Vagina (tissue), 2 donors: Measurements from ENCODE around the gene ARFGAP3. TPM values are rescaled to one million over a fixed set of nuclear protein-coding genes. Genes with fewer than 3 reads are reported as not detected.

Experiments used
- DNase-seq, 2 donors: peaks; one replicate each; pipeline ENCODE4 v3.0.0-alpha.2; 2017; ENCODE audit errors: extremely low spot score in 2 of 2
- H3K27ac ChIP-seq: fragments of 200-600 bp; sonication (generic); one replicate; pipeline ENCODE4 v1.5.1; 2019
- H3K27me3 ChIP-seq: fragments of 200-600 bp; sonication (generic); one replicate; pipeline ENCODE4 v1.5.1; 2019
- H3K36me3 ChIP-seq, 2 donors: fragments of 200-600 bp; sonication (generic); one replicate each; pipeline ENCODE4 v1.5.1; 2017 to 2019
- H3K4me1 ChIP-seq: fragments of 200-600 bp; sonication (generic); one replicate; pipeline ENCODE4 v1.5.1; 2019
- H3K4me3 ChIP-seq, 2 donors: fragments of 200-600 bp; sonication (generic); 1 replicate in 1 of 2; 2 replicates in 1 of 2; pipeline ENCODE4 v1.5.1; 2016 to 2019
- H3K9me3 ChIP-seq: fragments of 200-600 bp; sonication (generic); one replicate; pipeline ENCODE4 v1.5.1; 2019
- POLR2A ChIP-seq, 2 donors: fragments of 450-650 bp; IDR thresholded peaks; one replicate each; pipeline ENCODE4 v1.6.1; 2017; ENCODE audit warnings: antibody characterized with exemption in 2 of 2, mild to moderate bottlenecking in 2 of 2, moderate library complexity in 2 of 2
- POLR2AphosphoS5 ChIP-seq, 2 donors: sonication (generic); formaldehyde crosslinking; IDR thresholded peaks; one replicate each; pipeline ENCODE4 v1.9.0; 2017; ENCODE audit warnings: antibody characterized with exemption in 2 of 2, mild to moderate bottlenecking in 2 of 2, low read depth in 1 of 2; ENCODE audit not compliant: insufficient read depth in 1 of 2
- intact Hi-C: fragments of 100-400 bp; cut with DNase I; formaldehyde crosslinking; loops from one replicate; pipeline ENCODE4 v1.15.1; 2023
- total RNA-seq: library from RNA; depleted of rRNA; stranded (reverse); fragments of >200 nt; gene quantifications from one replicate; pipeline ENCODE4 v1.2.3, GENCODE V29; 2016
- TF ChIP-seq, protein P1 (sequence below), 3 experiments: fragments of 450-650 bp in 2 of 3; fragments of 200-600 bp in 1 of 3; sonication (generic) in 1 of 3; IDR thresholded peaks; one replicate each; pipeline ENCODE4 v1.5.1; 2017 to 2019; ENCODE audit warnings: antibody characterized with exemption in 3 of 3, mild to moderate bottlenecking in 2 of 3, moderate library complexity in 2 of 3

The ARFGAP3 gene
- total RNA-seq, 1 donor from 2014 or later: 28.0 TPM

DNA sequence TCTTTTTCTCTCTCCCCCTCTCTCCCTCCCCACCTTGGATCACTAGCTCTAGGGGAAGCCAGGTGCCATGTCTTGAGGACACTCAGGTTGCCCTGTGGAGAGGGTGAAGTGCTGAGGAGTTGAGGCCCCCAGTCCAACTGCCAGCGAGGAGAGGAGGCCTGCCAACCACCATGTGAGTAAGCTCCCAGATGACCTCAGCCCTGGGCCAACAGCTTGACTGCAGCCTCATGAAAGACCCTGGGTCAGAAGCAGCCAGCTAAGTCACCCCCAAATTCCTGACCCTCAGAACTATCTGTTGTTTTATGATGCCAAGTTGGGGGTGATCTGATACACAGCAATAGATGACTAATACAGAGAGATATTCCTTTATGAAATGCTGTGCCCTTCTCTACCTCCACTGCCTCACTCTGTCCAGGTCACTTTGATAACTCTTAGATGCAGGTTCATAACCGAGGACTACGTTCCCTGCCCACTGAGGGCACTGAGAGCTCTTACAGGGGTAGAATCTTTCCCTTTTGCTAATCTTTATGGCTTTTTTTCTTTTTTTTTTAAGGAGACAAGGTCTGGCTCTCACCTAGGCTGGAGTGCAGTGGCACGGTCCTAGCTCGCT, 8.0 kb downstream of the ARFGAP3 start:
- Histone ChIP-seq H3K27ac (no peak overlapping the region), H3K4me3 (no peak overlapping the region), H3K9me3 (no peaks in the 10 kb centered on the region), H3K36me3 (peaks cover 0 to 19% of the 10 kb centered on the region in 2 donors), H3K4me1 (peaks cover 22% of the 10 kb centered on the region), H3K27me3 (no peaks in the 10 kb centered on the region)
- no peak for DNase-seq
- TF ChIP-seq, protein P1, sequence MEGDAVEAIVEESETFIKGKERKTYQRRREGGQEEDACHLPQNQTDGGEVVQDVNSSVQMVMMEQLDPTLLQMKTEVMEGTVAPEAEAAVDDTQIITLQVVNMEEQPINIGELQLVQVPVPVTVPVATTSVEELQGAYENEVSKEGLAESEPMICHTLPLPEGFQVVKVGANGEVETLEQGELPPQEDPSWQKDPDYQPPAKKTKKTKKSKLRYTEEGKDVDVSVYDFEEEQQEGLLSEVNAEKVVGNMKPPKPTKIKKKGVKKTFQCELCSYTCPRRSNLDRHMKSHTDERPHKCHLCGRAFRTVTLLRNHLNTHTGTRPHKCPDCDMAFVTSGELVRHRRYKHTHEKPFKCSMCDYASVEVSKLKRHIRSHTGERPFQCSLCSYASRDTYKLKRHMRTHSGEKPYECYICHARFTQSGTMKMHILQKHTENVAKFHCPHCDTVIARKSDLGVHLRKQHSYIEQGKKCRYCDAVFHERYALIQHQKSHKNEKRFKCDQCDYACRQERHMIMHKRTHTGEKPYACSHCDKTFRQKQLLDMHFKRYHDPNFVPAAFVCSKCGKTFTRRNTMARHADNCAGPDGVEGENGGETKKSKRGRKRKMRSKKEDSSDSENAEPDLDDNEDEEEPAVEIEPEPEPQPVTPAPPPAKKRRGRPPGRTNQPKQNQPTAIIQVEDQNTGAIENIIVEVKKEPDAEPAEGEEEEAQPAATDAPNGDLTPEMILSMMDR (IDR thresholded peaks at IDR 0.05): no peak
- TF ChIP-seq POLR2A (IDR thresholded peaks at IDR 0.05) (no peak), POLR2AphosphoS5 (IDR thresholded peaks at IDR 0.05; ENCODE audit: insufficient read depth in 1 of 2, low read depth in 1 of 2) (no peak)
- intact Hi-C loops: no loop called here

DNA sequence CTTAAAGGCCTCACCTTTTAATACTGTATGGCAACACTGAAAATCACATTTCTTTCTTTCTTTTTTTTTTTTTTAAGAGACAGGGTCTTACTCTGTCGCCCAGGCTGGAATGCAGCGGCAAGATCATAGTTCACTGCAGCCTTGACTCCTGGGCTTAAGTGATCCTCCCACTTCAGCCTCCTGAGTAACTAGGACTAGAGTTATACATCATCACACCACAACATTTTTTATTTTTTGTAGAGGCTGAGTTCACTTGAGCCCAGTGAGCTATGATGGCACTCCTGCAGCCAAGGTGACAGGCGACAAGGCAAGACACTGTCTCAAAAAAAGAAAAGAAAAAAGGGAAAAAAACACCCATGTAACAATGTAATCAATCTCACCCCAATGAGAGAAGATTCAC, 10.0 kb downstream of the ARFGAP3 start:
- intact Hi-C loops: no loop called here
- Histone ChIP-seq H3K4me1 (peaks cover 24% of the 10 kb centered on the region), H3K36me3 (peaks cover 0 to 19% of the 10 kb centered on the region in 2 donors), H3K27ac (no peak overlapping the region), H3K4me3 (no peak overlapping the region), H3K9me3 (no peaks in the 10 kb centered on the region), H3K27me3 (no peaks in the 10 kb centered on the region)
- no peak for DNase-seq
- TF ChIP-seq, protein P1 (IDR thresholded peaks at IDR 0.05): no peak
- TF ChIP-seq POLR2AphosphoS5 (IDR thresholded peaks at IDR 0.05; ENCODE audit: insufficient read depth in 1 of 2, low read depth in 1 of 2) (no peak), POLR2A (IDR thresholded peaks at IDR 0.05) (no peak)

DNA sequence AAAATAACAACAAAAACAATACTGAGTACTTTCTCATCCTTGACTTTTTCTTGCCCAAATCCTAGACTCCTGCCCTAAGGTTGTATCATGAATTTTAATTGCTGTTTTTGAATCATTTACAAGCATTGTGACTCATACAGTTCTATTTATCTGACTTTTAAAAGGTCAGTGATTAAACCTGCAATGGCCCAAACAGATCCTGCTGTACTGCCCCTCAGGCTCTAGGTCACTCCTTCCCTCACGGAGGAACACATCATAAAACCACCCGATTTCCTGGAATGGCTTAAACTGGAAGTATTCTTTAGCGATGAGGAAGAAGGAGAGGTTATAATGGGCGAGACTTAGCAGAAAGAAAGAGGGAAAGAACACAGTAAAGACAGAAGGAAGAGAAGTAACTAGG, 12.3 kb downstream of the ARFGAP3 start:
- intact Hi-C loops: no loop called here

DNA sequence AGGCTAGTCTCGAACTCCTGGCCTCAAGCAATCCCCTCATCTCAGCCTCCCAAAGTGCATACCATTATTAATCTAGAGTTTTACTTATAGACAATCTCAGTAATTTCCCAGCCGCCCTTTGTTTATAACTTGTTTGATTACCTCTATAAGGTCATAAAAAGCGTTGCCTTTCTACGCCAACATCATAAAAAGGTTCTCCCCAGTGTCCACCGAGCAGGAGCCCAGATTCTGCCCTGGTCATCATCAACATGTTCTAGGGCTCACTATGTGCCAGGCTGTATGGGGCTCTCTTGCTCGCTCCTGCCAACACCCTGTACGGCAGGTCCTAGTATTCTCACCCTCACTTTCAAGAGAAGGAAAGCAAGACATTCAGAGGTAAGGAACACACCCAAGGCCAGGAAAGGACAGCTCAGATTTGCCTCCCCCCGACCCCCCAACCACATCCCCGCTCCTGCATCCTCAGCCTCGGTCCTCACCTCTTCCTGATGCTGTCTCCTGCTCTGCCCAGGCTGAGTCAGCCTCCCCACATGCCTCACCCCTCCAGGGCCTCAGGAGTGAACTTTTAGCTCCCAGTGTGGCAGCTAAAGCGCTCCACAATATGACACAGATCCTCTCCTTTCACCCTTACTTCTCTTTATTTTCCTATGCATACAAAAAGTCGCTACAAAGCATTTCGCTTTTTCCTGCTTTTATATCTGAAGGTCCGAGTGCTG, 14.3 kb downstream of the ARFGAP3 start:
- DNase-seq: no peak
- Histone ChIP-seq H3K9me3 (no peaks in the 10 kb centered on the region), H3K36me3 (peaks cover 0 to 32% of the 10 kb centered on the region in 2 donors), H3K4me3 (no peak overlapping the region), H3K4me1 (peaks cover 14% of the 10 kb centered on the region), H3K27me3 (no peaks in the 10 kb centered on the region), H3K27ac (no peak overlapping the region)
- TF ChIP-seq POLR2AphosphoS5 (IDR thresholded peaks at IDR 0.05; ENCODE audit: insufficient read depth in 1 of 2, low read depth in 1 of 2) (no peak), POLR2A (IDR thresholded peaks at IDR 0.05) (no peak)
- TF ChIP-seq, protein P1 (IDR thresholded peaks at IDR 0.05): no peak
- intact Hi-C loops: no loop called here

More for the DNA sequence above, 12.3 kb downstream of the ARFGAP3 start:
- Histone ChIP-seq H3K27me3 (no peaks in the 10 kb centered on the region), H3K4me1 (peaks cover 24% of the 10 kb centered on the region), H3K4me3 (no peak overlapping the region), H3K9me3 (no peaks in the 10 kb centered on the region), H3K27ac (no peak overlapping the region), H3K36me3 (peaks cover 0 to 32% of the 10 kb centered on the region in 2 donors)
- no peak for TF ChIP-seq POLR2A (IDR thresholded peaks at IDR 0.05)
- TF ChIP-seq, protein P1 (IDR thresholded peaks at IDR 0.05): no peak
- TF ChIP-seq POLR2AphosphoS5 (IDR thresholded peaks at IDR 0.05; ENCODE audit: insufficient read depth in 1 of 2, low read depth in 1 of 2): no peak
- DNase-seq: no peak

DNA sequence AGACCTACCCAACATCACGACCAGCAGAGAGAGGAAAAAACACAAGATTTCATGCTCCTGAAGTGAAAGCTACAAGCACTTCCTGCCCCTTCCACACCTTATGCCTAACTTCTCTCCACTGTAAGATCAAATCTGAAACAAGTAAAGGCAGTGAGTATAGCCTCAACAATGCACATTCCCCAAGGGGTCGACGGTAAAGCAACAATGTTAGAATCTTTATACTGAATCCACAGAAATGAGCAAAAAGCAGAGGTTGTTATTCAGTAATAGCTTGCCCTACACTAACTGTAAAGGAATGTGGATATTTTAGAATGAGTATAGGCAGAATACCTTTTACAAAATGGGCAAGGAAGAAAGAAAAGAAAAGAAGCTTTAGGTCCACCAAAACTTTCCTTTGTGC, 15.6 kb downstream of the ARFGAP3 start:
- TF ChIP-seq, protein P1 (IDR thresholded peaks at IDR 0.05): no peak
- H3K36me3 ChIP-seq: peaks cover 0 to 29% of the 10 kb centered on the region in 2 donors
- H3K4me3 ChIP-seq: no peak overlapping the region
- H3K27ac ChIP-seq: no peak overlapping the region
- no peak for DNase-seq
- peaks cover 14% of the 10 kb centered on the region for H3K4me1 ChIP-seq
- no peaks in the 10 kb centered on the region for H3K27me3 ChIP-seq
- no peaks in the 10 kb centered on the region for H3K9me3 ChIP-seq
- intact Hi-C loops: no loop called here
